Upper lobe of right lung (tissue), 1 donor: ENCODE data around the gene MGME1. TPM values are rescaled to one million over a fixed set of nuclear protein-coding genes. Genes with fewer than 3 reads are reported as not detected.

Source experiments
- ATAC-seq: fragments of 200-7000 bp; cut with Tn5 transposase; one replicate; pipeline ENCODE4 v1.9.1; 2020; ENCODE audit warnings: mild to moderate bottlenecking, moderate library complexity
- DNase-seq: peaks from one replicate; pipeline ENCODE4 v3.0.0-alpha.2; 2020
- H3K27ac ChIP-seq: fragments of 200-600 bp; one replicate; pipeline ENCODE4 v1.8.0; 2022
- H3K27me3 ChIP-seq: fragments of 200-600 bp; one replicate; pipeline ENCODE4 v1.8.0; 2022; ENCODE audit warnings: mild to moderate bottlenecking
- H3K36me3 ChIP-seq: fragments of 200-600 bp; one replicate; pipeline ENCODE4 v1.8.0; 2022
- H3K4me1 ChIP-seq: fragments of 200-600 bp; one replicate; pipeline ENCODE4 v1.8.0; 2022
- H3K4me3 ChIP-seq: fragments of 200-600 bp; one replicate; pipeline ENCODE4 v1.8.0; 2022; ENCODE audit warnings: mild to moderate bottlenecking
- H3K9me3 ChIP-seq: fragments of 200-600 bp; one replicate; pipeline ENCODE4 v1.8.0; 2022
- CTCF ChIP-seq: fragments of 200-600 bp; IDR thresholded peaks from one replicate; pipeline ENCODE4 v1.8.0; 2022; ENCODE audit warnings: antibody characterized with exemption
- intact Hi-C: fragments of 100-400 bp; cut with DNase I; formaldehyde crosslinking; loops from one replicate; pipeline ENCODE4 v1.11.0; 2022
- total RNA-seq: library from RNA; stranded (reverse); fragmentation: NEBNext Ultra II Directional; extraction: Animal tissue kit (Norgen Biotek cat#: 25700); gene quantifications from one replicate; pipeline ENCODE4 v1.2.1, GENCODE V29; 2021
- donor health status: DM: no; HTN: yes; CAD: no; lungs with severe emphysema.

MGME1 gene
- total RNA-seq, 1 donor from 2014 or later = 10.2 TPM

GRCh38 chr20:17953935-17954334 lies 14.9 kb upstream of the MGME1 start:
- H3K4me1 ChIP-seq = peaks cover 35% of the 10 kb centered on the region
- DNase-seq (no peak), ATAC-seq (no peak)
- intact Hi-C loops = no loop called here
- H3K27me3 ChIP-seq = no peaks in the 10 kb centered on the region
- TF ChIP-seq CTCF = no peak
- H3K9me3 ChIP-seq = no peaks in the 10 kb centered on the region
- H3K4me3 ChIP-seq = no peak overlapping the region
- no peak overlapping the region for H3K27ac ChIP-seq
- peaks cover 65% of the 10 kb centered on the region for H3K36me3 ChIP-seq

GRCh38 chr20:17955302-17955701 lies 13.5 kb upstream of the MGME1 start:
- no peak for TF ChIP-seq CTCF
- H3K36me3 ChIP-seq = peaks cover 51% of the 10 kb centered on the region

GRCh38 chr20:17956099-17956685 lies 12.6 kb upstream of the MGME1 start:
- H3K9me3 ChIP-seq = no peaks in the 10 kb centered on the region
- DNase-seq (no peak), ATAC-seq (no peak)
- intact Hi-C loops = no loop called here
- no peaks in the 10 kb centered on the region for H3K27me3 ChIP-seq
- TF ChIP-seq CTCF = no peak
- H3K27ac ChIP-seq = peak overlapping the region; percentile 66
- H3K4me1 ChIP-seq = peaks cover 58% of the 10 kb centered on the region
- peaks cover 43% of the 10 kb centered on the region for H3K36me3 ChIP-seq
- H3K4me3 ChIP-seq = no peak overlapping the region

More at GRCh38 chr20:17955302-17955701, 13.5 kb upstream of the MGME1 start:
- Histone ChIP-seq H3K27me3 (no peaks in the 10 kb centered on the region), H3K27ac (peak overlapping the region; percentile 66), H3K4me1 (peaks cover 49% of the 10 kb centered on the region), H3K9me3 (no peaks in the 10 kb centered on the region), H3K4me3 (no peak overlapping the region)
- intact Hi-C loops = no loop called here
- ATAC-seq = no peak
- DNase-seq = no peak

GRCh38 chr20:17957505-17958363 lies 11.1 kb upstream of the MGME1 start:
- H3K4me3 ChIP-seq = no peak overlapping the region
- peaks cover 27% of the 10 kb centered on the region for H3K36me3 ChIP-seq
- DNase-seq (no peak), ATAC-seq (no peak)
- TF ChIP-seq CTCF = no peak
- H3K27me3 ChIP-seq = no peaks in the 10 kb centered on the region
- no peaks in the 10 kb centered on the region for H3K9me3 ChIP-seq
- intact Hi-C loops = no loop called here
- peak overlapping the region; percentile 66 for H3K27ac ChIP-seq
- H3K4me1 ChIP-seq = peaks cover 72% of the 10 kb centered on the region

- H3K4me1 ChIP-seq = peaks cover 81% of the 10 kb centered on the region
- no peaks in the 10 kb centered on the region for H3K27me3 ChIP-seq
- peaks cover 18% of the 10 kb centered on the region for H3K36me3 ChIP-seq
- peak; percentile 23 for TF ChIP-seq CTCF
- no peaks in the 10 kb centered on the region for H3K9me3 ChIP-seq
- peak overlapping the region; percentile 66 for H3K27ac ChIP-seq
- DNase-seq (no peak), ATAC-seq (no peak)
- intact Hi-C loops = no loop called here
- no peak overlapping the region for H3K4me3 ChIP-seq
Observed at GRCh38 chr20:17958373-17959256, 10.2 kb upstream of the MGME1 start.
